H1 (cell line): ENCODE measurements around the gene ADAMTS6. TPM values are rescaled to one million over a fixed set of nuclear protein-coding genes. Genes with fewer than 3 reads are reported as not detected.

Experiments
- CTCF ChIA-PET: fragments of 300-600 bp; sonication (Branson Sonifier 250); formaldehyde crosslinking; loops from one replicate; lab custom pipeline; 2021; ENCODE audit not compliant: partially characterized antibody; lab: Charles Lee
- POLR2A ChIA-PET: fragments of 300-600 bp; sonication (Branson Sonifier 250); formaldehyde crosslinking; loops from one replicate; lab custom pipeline; 2021; ENCODE audit warnings: inconsistent platforms; ENCODE audit not compliant: partially characterized antibody; lab: Charles Lee
- DNase-seq, 2 experiments: peaks; one replicate each; pipeline versions ENCODE4 v3.0.0 to v3.0.0-alpha.2; 2010 to 2022; ENCODE audit warnings: low spot score in 2 of 2, low read depth in 1 of 2, mixed read lengths in 1 of 2
- FAIRE-seq: peaks from 2 replicates; lab custom pipeline; 2011; peaks lifted over from hg19 to GRCh38; lab: Jason Lieb, UNC
- H2AFZ ChIP-seq: 2 replicates; pipeline ENCODE4 v1.8.1; 2012; ENCODE audit warnings: low read length, inconsistent platforms
- H2AK5ac ChIP-seq: 2 replicates; pipeline ENCODE4 v1.6.1; 2013; ENCODE audit warnings: low read depth, low read length
- H2BK120ac ChIP-seq: replicated peaks from 2 replicates; pipeline ENCODE3; 2013; ENCODE audit warnings: low read depth, low read length, inconsistent platforms
- H2BK12ac ChIP-seq: 2 replicates; pipeline ENCODE4 v1.6.1; 2013; ENCODE audit warnings: low read depth, low read length
- H2BK15ac ChIP-seq: 2 replicates; pipeline ENCODE4 v1.6.1; 2013; ENCODE audit warnings: low read length
- H2BK20ac ChIP-seq: 2 replicates; pipeline ENCODE4 v1.6.1; 2013; ENCODE audit warnings: low read length
- H2BK5ac ChIP-seq: 2 replicates; pipeline ENCODE4 v1.6.1; 2013; ENCODE audit warnings: low read depth, low read length
- H3K14ac ChIP-seq: 2 replicates; pipeline ENCODE4 v1.6.1; 2013; ENCODE audit warnings: inconsistent platforms; ENCODE audit not compliant: insufficient read length
- H3K18ac ChIP-seq: 2 replicates; pipeline ENCODE4 v1.6.1; 2013; ENCODE audit warnings: low read length; ENCODE audit errors: extremely low read depth
- H3K23ac ChIP-seq: 2 replicates; pipeline ENCODE4 v1.6.1; 2013; ENCODE audit warnings: inconsistent platforms; ENCODE audit not compliant: insufficient read length
- H3K23me2 ChIP-seq: 2 replicates; pipeline ENCODE4 v1.6.1; 2013; ENCODE audit warnings: low read depth, low read length
- H3K27ac ChIP-seq: 2 replicates; pipeline ENCODE4 v1.6.1; 2011; ENCODE audit warnings: low read depth, low read length, inconsistent platforms
- H3K27me3 ChIP-seq, 4 experiments: replicated peaks in 1 of 4; 1 replicate in 1 of 4; 2 replicates in 3 of 4; pipeline versions ENCODE4 v1.6.1 to v1.8.1; 2011 to 2013; ENCODE audit warnings: low read length in 3 of 4, mild to moderate bottlenecking in 3 of 4, inconsistent platforms in 2 of 4, mixed read lengths in 2 of 4, moderate library complexity in 1 of 4; ENCODE audit not compliant: control insufficient read depth in 3 of 4, insufficient read depth in 3 of 4; ENCODE audit errors: extremely low read depth in 1 of 4
- H3K36me3 ChIP-seq, 4 experiments: 2 replicates each; pipeline versions ENCODE4 v1.6.1 to v1.8.1; 2011 to 2013; ENCODE audit warnings: mild to moderate bottlenecking in 4 of 4, low read length in 3 of 4, moderate library complexity in 2 of 4, control low read depth in 1 of 4, inconsistent platforms in 1 of 4; ENCODE audit not compliant: insufficient read depth in 4 of 4, control insufficient read depth in 2 of 4
- H3K4ac ChIP-seq: replicated peaks from 2 replicates; pipeline ENCODE3; 2013; ENCODE audit warnings: low read length, low read depth, mixed read lengths, inconsistent platforms; ENCODE audit not compliant: insufficient read length
- H3K4me1 ChIP-seq, 4 experiments: replicated peaks in 1 of 4; 1 replicate in 1 of 4; 2 replicates in 3 of 4; pipeline versions ENCODE4 v1.6.1 to v1.8.1; 2011 to 2013; ENCODE audit warnings: low read length in 3 of 4, inconsistent platforms in 2 of 4, mixed read lengths in 1 of 4; ENCODE audit not compliant: insufficient read depth in 4 of 4, control insufficient read depth in 3 of 4
- H3K4me2 ChIP-seq, 2 experiments: 2 replicates each; pipeline versions ENCODE4 v1.6.1 to v1.8.1; 2011 to 2013; ENCODE audit warnings: low read depth in 2 of 2, low read length in 2 of 2, control low read depth in 1 of 2, inconsistent platforms in 1 of 2, mild to moderate bottlenecking in 1 of 2; ENCODE audit not compliant: insufficient read depth in 1 of 2
- H3K4me3 ChIP-seq, 4 experiments: fragments of 200-600, 300-600 bp in 1 of 4; sonication (generic), shearing (Covaris generic), sonication (Bioruptor Twin) in 1 of 4; 2 replicates each; pipeline versions ENCODE4 v1.5.1 to v1.8.1; 2011 to 2016; ENCODE audit warnings: low read length in 4 of 4, low read depth in 3 of 4, control low read depth in 2 of 4, inconsistent platforms in 2 of 4, mild to moderate bottlenecking in 2 of 4, mixed read lengths in 1 of 4, moderate library complexity in 1 of 4; ENCODE audit not compliant: insufficient read depth in 2 of 4; ENCODE audit errors: extremely low read depth in 1 of 4
- H3K56ac ChIP-seq: replicated peaks from 2 replicates; pipeline ENCODE3; 2013; ENCODE audit warnings: low read depth, mild to moderate bottlenecking, mixed read lengths, low read length, inconsistent platforms; ENCODE audit not compliant: insufficient read length
- H3K79me1 ChIP-seq: 2 replicates; pipeline ENCODE4 v1.6.1; 2013; ENCODE audit warnings: low read depth, low read length, control low read depth
- H3K79me2 ChIP-seq, 2 experiments: 2 replicates each; pipeline versions ENCODE4 v1.6.1 to v1.8.1; 2012 to 2013; ENCODE audit warnings: low read length in 2 of 2, mild to moderate bottlenecking in 2 of 2, inconsistent platforms in 1 of 2; ENCODE audit not compliant: insufficient read depth in 2 of 2, control insufficient read depth in 1 of 2
- H3K9ac ChIP-seq, 4 experiments: replicated peaks in 1 of 4; 1 replicate in 1 of 4; 2 replicates in 3 of 4; pipeline versions ENCODE4 v1.6.1 to v1.8.1; 2011 to 2013; ENCODE audit warnings: low read depth in 3 of 4, low read length in 3 of 4, control low read depth in 2 of 4, mild to moderate bottlenecking in 2 of 4, moderate library complexity in 2 of 4, inconsistent platforms in 1 of 4; ENCODE audit errors: extremely low read depth in 1 of 4
- H3K9me3 ChIP-seq, 2 experiments: 2 replicates each; pipeline versions ENCODE4 v1.6.1 to v1.8.1; 2012 to 2013; ENCODE audit warnings: mild to moderate bottlenecking in 2 of 2, moderate library complexity in 2 of 2, control low read depth in 1 of 2, inconsistent platforms in 1 of 2, low read depth in 1 of 2, low read length in 1 of 2, mixed read lengths in 1 of 2; ENCODE audit not compliant: insufficient read depth in 2 of 2
- H4K20me1 ChIP-seq, 2 experiments: replicated peaks in 1 of 2; 2 replicates each; pipeline versions ENCODE3 to v1.8.1; 2011 to 2013; ENCODE audit warnings: inconsistent platforms in 2 of 2, low read length in 2 of 2, mild to moderate bottlenecking in 1 of 2; ENCODE audit not compliant: insufficient read depth in 2 of 2, control insufficient read depth in 1 of 2
- H4K5ac ChIP-seq: 2 replicates; pipeline ENCODE4 v1.6.1; 2013; ENCODE audit warnings: low read length, low read depth, mixed read lengths, inconsistent platforms; ENCODE audit not compliant: insufficient read length
- H4K8ac ChIP-seq: 2 replicates; pipeline ENCODE4 v1.8.0; 2013; ENCODE audit warnings: mild to moderate bottlenecking, moderate library complexity, low read length, inconsistent platforms; ENCODE audit not compliant: insufficient read depth; ENCODE audit errors: extremely low read depth
- H4K91ac ChIP-seq: replicated peaks from 2 replicates; pipeline ENCODE3; 2013; ENCODE audit warnings: low read length, mixed read lengths, inconsistent platforms; ENCODE audit not compliant: insufficient read length
- BACH1 ChIP-seq: IDR thresholded peaks from 2 replicates; pipeline ENCODE4 v1.6.1; 2012; ENCODE audit warnings: low read length, improper control_type of control experiment
- BRCA1 ChIP-seq: IDR thresholded peaks from 2 replicates; pipeline ENCODE4 v1.6.1; 2012; ENCODE audit warnings: low read depth, low read length, improper control_type of control experiment
- EZH2 ChIP-seq: fragments of 200-600 bp; sonication (generic); IDR thresholded peaks from 2 replicates; pipeline ENCODE4 v1.7.1; 2012; ENCODE audit warnings: low read depth, mild to moderate bottlenecking, moderate library complexity, low read length, inconsistent platforms; ENCODE audit not compliant: severe bottlenecking
- JUN ChIP-seq: IDR thresholded peaks from 2 replicates; pipeline ENCODE4 v1.6.1; 2011; ENCODE audit warnings: low read depth, mild to moderate bottlenecking, improper control_type of control experiment, low read length
- NRF1 ChIP-seq: IDR thresholded peaks from 2 replicates; pipeline ENCODE4 v1.6.1; 2011; ENCODE audit warnings: mild to moderate bottlenecking, low read depth, low read length, improper control_type of control experiment
- RAD21 ChIP-seq, 2 experiments: IDR thresholded peaks in 1 of 2; conservative IDR thresholded peaks in 1 of 2; 2 replicates each; pipeline ENCODE4 v1.6.1; 2011; ENCODE audit warnings: low read depth in 2 of 2, low read length in 2 of 2, improper control_type of control experiment in 1 of 2, inconsistent platforms in 1 of 2, mild to moderate bottlenecking in 1 of 2, moderate library complexity in 1 of 2
- RFX5 ChIP-seq: IDR thresholded peaks from 2 replicates; pipeline ENCODE4 v1.6.1; 2011; ENCODE audit warnings: low read depth, low read length, improper control_type of control experiment, borderline replicate concordance
- SIN3A ChIP-seq, 2 experiments: IDR thresholded peaks in 1 of 2; conservative IDR thresholded peaks in 1 of 2; 2 replicates each; pipeline ENCODE4 v1.6.1; 2011 to 2012; ENCODE audit warnings: low read length in 2 of 2, improper control_type of control experiment in 1 of 2, low read depth in 1 of 2, mild to moderate bottlenecking in 1 of 2
- SP4 ChIP-seq: IDR thresholded peaks from 2 replicates; pipeline ENCODE4 v1.6.1; 2012; ENCODE audit warnings: low read length, inconsistent platforms
- SUZ12 ChIP-seq: fragments of 200-600 bp; sonication (generic); IDR thresholded peaks from 2 replicates; pipeline ENCODE4 v1.6.1; 2012; ENCODE audit warnings: mild to moderate bottlenecking, inconsistent platforms, low read length, moderate library complexity, mixed read lengths
- TBP ChIP-seq: IDR thresholded peaks from 2 replicates; pipeline ENCODE4 v1.6.1; 2011; ENCODE audit warnings: low read depth, low read length, improper control_type of control experiment
- WGBS, 2 experiments: shearing (Covaris generic) in 1 of 2; methylation state at CpG; one replicate each; pipeline versions ENCODE4 v1.1.6 to v1.1.7; 2013 to 2015; ENCODE audit warnings: low lambda C conversion rate in 2 of 2, mixed read lengths in 2 of 2, inconsistent platforms in 1 of 2, low coverage in 1 of 2, missing lambda C conversion rate in 1 of 2; ENCODE audit not compliant: insufficient replicate concordance in 2 of 2, insufficient coverage in 1 of 2, insufficient read length in 1 of 2; ENCODE audit errors: extremely low coverage in 1 of 2, missing lambda C conversion rate in 1 of 2; 5-methylcytosine and 5-hydroxymethylcytosine counted together
- polyA plus RNA-seq, 7 experiments: library from polyadenylated mRNA; depleted of rRNA in 3 of 7; stranded (reverse) in 5 of 7; unstranded in 2 of 7; fragments of >200 nt in 5 of 7; fragments of 200-250 nt in 2 of 7; gene quantifications; 1 replicate in 5 of 7; 2 replicates in 1 of 7; 4 replicates in 1 of 7; pipeline versions ENCODE4 v1.2.1 to v1.2.3, GENCODE V29; 2011 to 2013; ENCODE audit warnings: missing spikeins in 2 of 7, mixed read lengths in 2 of 7
- total RNA-seq: library from RNA; stranded (reverse); fragmentation: NEBNext Ultra II Directional; extraction: Animal tissue kit (Norgen Biotek cat#: 25700); gene quantifications from 2 replicates; pipeline ENCODE4 v1.2.1, GENCODE V29; 2021
- TF ChIP-seq, protein P1 (sequence below): IDR thresholded peaks from 2 replicates; pipeline ENCODE4 v1.6.1; 2011; ENCODE audit warnings: low read depth, mild to moderate bottlenecking, low read length; ENCODE audit not compliant: insufficient read depth
- TF ChIP-seq, protein P2 (sequence below): IDR thresholded peaks from 2 replicates; pipeline ENCODE4 v1.6.1; 2012; ENCODE audit warnings: inconsistent platforms

The ADAMTS6 gene
- total and polyA plus RNA-seq, 2 of the 8 experiments (the other 6 are each of a cell fraction or from before 2014, with no cell fraction given): 0.74 to 2.4 TPM

DNA sequence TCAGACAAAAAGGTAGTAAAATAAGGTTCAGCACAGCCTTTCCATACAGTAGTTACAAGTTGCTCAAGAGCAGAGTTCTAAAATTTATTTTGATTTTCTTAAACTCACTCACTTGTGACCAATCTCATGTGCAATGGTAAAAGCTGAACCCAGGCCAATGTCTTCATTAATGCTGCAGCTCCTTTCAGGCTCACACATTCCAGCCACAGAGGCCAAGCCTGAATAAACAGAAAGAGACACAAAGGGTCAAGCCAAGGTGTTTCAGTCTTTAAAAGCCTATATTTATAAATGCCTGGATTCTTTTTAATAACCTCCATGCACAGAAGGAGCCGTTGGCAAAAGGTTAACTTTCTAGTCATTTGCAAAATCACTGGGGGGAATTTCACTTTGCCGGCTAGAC is 152.5 kb downstream of the ADAMTS6 start:
- FAIRE-seq (no peak), DNase-seq (no peak)
- no peaks in the 10 kb centered on the region for H3K27me3 ChIP-seq
- peaks cover 0 to 4% (median 2%) of the 10 kb centered on the region in 4 experiments; a peak in 4 of 7 replicates for H3K4me1 ChIP-seq
- H3K4me2 ChIP-seq: no peak overlapping the region
- ChIA-PET POLR2A (no interaction called here), CTCF (no interaction called here)
- no peak overlapping the region for H3K14ac ChIP-seq
- no peak overlapping the region for H3K27ac ChIP-seq
- H4K8ac ChIP-seq: no peak overlapping the region
- H4K20me1 ChIP-seq: no peaks in the 10 kb centered on the region
- H3K23me2 ChIP-seq: no peaks in the 10 kb centered on the region
- no peak overlapping the region for H2BK5ac ChIP-seq
- H3K79me1 ChIP-seq: no peaks in the 10 kb centered on the region
- H3K4me3 ChIP-seq: no peak overlapping the region
- H3K36me3 ChIP-seq: no peaks in the 10 kb centered on the region
- no peak overlapping the region for H2BK15ac ChIP-seq
- H3K56ac ChIP-seq: no peak overlapping the region
- H2BK20ac ChIP-seq: no peak overlapping the region
- H4K91ac ChIP-seq: no peak overlapping the region
- no peak overlapping the region for H2BK120ac ChIP-seq
- 71% methylated on average over 2 of the region's 2 CpGs; no CpG with 5 or more reads in 1 of the 2 experiments for WGBS, 2 experiments
- H4K5ac ChIP-seq: no peak overlapping the region
- H3K9me3 ChIP-seq: no peaks in the 10 kb centered on the region
- no peak overlapping the region for H3K23ac ChIP-seq
- no peak overlapping the region for H2AFZ ChIP-seq
- no peak overlapping the region for H3K4ac ChIP-seq
- H3K9ac ChIP-seq: no peak overlapping the region
- H2BK12ac ChIP-seq: no peak overlapping the region
- H2AK5ac ChIP-seq: no peak overlapping the region
- H3K18ac ChIP-seq: no peak overlapping the region
- no peaks in the 10 kb centered on the region for H3K79me2 ChIP-seq
- TF ChIP-seq JUN: no peak
- TF ChIP-seq, protein P1, sequence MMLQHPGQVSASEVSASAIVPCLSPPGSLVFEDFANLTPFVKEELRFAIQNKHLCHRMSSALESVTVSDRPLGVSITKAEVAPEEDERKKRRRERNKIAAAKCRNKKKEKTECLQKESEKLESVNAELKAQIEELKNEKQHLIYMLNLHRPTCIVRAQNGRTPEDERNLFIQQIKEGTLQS: no peak
- TF ChIP-seq, protein P2, sequence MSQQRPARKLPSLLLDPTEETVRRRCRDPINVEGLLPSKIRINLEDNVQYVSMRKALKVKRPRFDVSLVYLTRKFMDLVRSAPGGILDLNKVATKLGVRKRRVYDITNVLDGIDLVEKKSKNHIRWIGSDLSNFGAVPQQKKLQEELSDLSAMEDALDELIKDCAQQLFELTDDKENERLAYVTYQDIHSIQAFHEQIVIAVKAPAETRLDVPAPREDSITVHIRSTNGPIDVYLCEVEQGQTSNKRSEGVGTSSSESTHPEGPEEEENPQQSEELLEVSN: no peak
- no peak for TF ChIP-seq NRF1
- no peak for TF ChIP-seq RFX5
- no peak for TF ChIP-seq RAD21 (IDR thresholded peaks at IDR 0.05 in 1 of 2, conservative IDR thresholded peaks at IDR 0.05 in 1 of 2; ENCODE audit: low read depth in 2 of 2, low read length in 2 of 2)
- TF ChIP-seq TBP: no peak
- no peak for TF ChIP-seq SP4
- TF ChIP-seq EZH2: no peak
- no peak for TF ChIP-seq SUZ12
- no peak for TF ChIP-seq BACH1
- no peak for TF ChIP-seq BRCA1
- TF ChIP-seq SIN3A (conservative IDR thresholded peaks at IDR 0.05 in 1 of 2, IDR thresholded peaks at IDR 0.05 in 1 of 2; ENCODE audit: low read depth in 1 of 2, low read length in 2 of 2): no peak
